Measurements from ENCODE around the gene RPS16. TPM values are rescaled to one million over a fixed set of nuclear protein-coding genes. Genes with fewer than 3 reads are reported as not detected.

The RPS16 gene
- total and polyA plus RNA-seq, 9 of the 15 experiments (the other 6 are each of a cell fraction or from before 2014, with no cell fraction given) = 82.6 to 3,671 (median 2,204) TPM

- peak; percentile 76 for TF ChIP-seq ETS1 (conservative IDR thresholded peaks at IDR 0.05; ENCODE audit: control insufficient read depth, low read depth, low read length)
- TF ChIP-seq ZC3H4 (CRISPR knock-in tag; IDR thresholded peaks at IDR 0.05; ENCODE audit: borderline replicate concordance) = no peak
- TF ChIP-seq RFX1 (IDR thresholded peaks at IDR 0.05) = no peak
- 0 out of 4 replicates have a peak, but pooled peaks of 1 of the 2 experiments have one; percentile 43 for TF ChIP-seq BCLAF1 (IDR thresholded peaks at IDR 0.05; ENCODE audit: borderline replicate concordance in 1 of 2, control insufficient read depth in 1 of 2, low read depth in 2 of 2, low read length in 1 of 2)
- 0 out of 2 replicates have a peak, but pooled peaks have one; percentile 38 for TF ChIP-seq ZNF212 (CRISPR knock-in tag; IDR thresholded peaks at IDR 0.05)
- no peak for TF ChIP-seq MLLT1 (IDR thresholded peaks at IDR 0.05)
- TF ChIP-seq, protein P1, sequence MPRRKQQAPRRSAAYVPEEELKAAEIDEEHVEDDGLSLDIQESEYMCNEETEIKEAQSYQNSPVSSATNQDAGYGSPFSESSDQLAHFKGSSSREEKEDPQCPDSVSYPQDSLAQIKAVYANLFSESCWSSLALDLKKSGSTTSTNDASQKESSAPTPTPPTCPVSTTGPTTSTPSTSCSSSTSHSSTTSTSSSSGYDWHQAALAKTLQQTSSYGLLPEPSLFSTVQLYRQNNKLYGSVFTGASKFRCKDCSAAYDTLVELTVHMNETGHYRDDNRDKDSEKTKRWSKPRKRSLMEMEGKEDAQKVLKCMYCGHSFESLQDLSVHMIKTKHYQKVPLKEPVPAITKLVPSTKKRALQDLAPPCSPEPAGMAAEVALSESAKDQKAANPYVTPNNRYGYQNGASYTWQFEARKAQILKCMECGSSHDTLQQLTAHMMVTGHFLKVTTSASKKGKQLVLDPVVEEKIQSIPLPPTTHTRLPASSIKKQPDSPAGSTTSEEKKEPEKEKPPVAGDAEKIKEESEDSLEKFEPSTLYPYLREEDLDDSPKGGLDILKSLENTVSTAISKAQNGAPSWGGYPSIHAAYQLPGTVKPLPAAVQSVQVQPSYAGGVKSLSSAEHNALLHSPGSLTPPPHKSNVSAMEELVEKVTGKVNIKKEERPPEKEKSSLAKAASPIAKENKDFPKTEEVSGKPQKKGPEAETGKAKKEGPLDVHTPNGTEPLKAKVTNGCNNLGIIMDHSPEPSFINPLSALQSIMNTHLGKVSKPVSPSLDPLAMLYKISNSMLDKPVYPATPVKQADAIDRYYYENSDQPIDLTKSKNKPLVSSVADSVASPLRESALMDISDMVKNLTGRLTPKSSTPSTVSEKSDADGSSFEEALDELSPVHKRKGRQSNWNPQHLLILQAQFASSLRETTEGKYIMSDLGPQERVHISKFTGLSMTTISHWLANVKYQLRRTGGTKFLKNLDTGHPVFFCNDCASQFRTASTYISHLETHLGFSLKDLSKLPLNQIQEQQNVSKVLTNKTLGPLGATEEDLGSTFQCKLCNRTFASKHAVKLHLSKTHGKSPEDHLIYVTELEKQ (CRISPR knock-in tag; IDR thresholded peaks at IDR 0.05) = no peak
- no peak for TF ChIP-seq ZNF79 (CRISPR knock-in tag; IDR thresholded peaks at IDR 0.05; ENCODE audit: low read depth)
- no peak for TF ChIP-seq ZNF316 (IDR thresholded peaks at IDR 0.05)
- TF ChIP-seq CREB5 (CRISPR knock-in tag; IDR thresholded peaks at IDR 0.05) = no peak
- no peak for TF ChIP-seq SRSF3 (IDR thresholded peaks at IDR 0.05; ENCODE audit: insufficient read depth, low read length)
- no peak for TF ChIP-seq ZNF282 (CRISPR knock-in tag; IDR thresholded peaks at IDR 0.05)
- TF ChIP-seq SNIP1 (IDR thresholded peaks at IDR 0.05; ENCODE audit: low read depth) = no peak
- no peak for TF ChIP-seq ARHGAP35 (IDR thresholded peaks at IDR 0.05; ENCODE audit: partially characterized antibody)
- TF ChIP-seq ZNF785 (CRISPR knock-in tag; IDR thresholded peaks at IDR 0.05) = no peak
- TF ChIP-seq RAD51 (IDR thresholded peaks at IDR 0.05; ENCODE audit: borderline replicate concordance, low read depth) = peak; percentile 93
- TF ChIP-seq NFXL1 (CRISPR knock-in tag; IDR thresholded peaks at IDR 0.05) = no peak
Measured at GRCh38 chr19:39412100-39412866, 23.5 kb downstream of the RPS16 start, which contains the start of gene PLEKHG2 (continued).

Measured in K562 (cell line).